Lower lobe of right lung (tissue), 2 donors: Measurements from ENCODE around the gene SCAPER. TPM values are rescaled to one million over a fixed set of nuclear protein-coding genes. Genes with fewer than 3 reads are reported as not detected.
"Not testable (repeated sequence)": the region's sequence is repeated elsewhere in the genome, so short reads cannot be mapped to it uniquely, and the experiment has no call there.

Experiments used
- ATAC-seq, 2 donors: fragments of 200-7000 bp; cut with Tn5 transposase; one replicate each; pipeline ENCODE4 v1.9.1; 2020 to 2022; ENCODE audit warnings: mild to moderate bottlenecking in 2 of 2, moderate library complexity in 2 of 2
- DNase-seq: peaks from one replicate; pipeline ENCODE4 v3.0.0-alpha.2; 2020
- H3K27ac ChIP-seq: fragments of 200-600 bp; one replicate; pipeline ENCODE4 v1.8.0; 2022
- H3K27me3 ChIP-seq: fragments of 200-600 bp; one replicate; pipeline ENCODE4 v1.8.0; 2022; ENCODE audit warnings: low read depth
- H3K36me3 ChIP-seq: fragments of 200-600 bp; one replicate; pipeline ENCODE4 v1.8.0; 2022; ENCODE audit warnings: mild to moderate bottlenecking
- H3K4me1 ChIP-seq: fragments of 200-600 bp; one replicate; pipeline ENCODE4 v1.8.0; 2022
- H3K4me3 ChIP-seq: fragments of 200-600 bp; one replicate; pipeline ENCODE4 v1.8.0; 2022; ENCODE audit warnings: mild to moderate bottlenecking
- H3K9me3 ChIP-seq: fragments of 200-600 bp; one replicate; pipeline ENCODE4 v1.8.0; 2022
- intact Hi-C: fragments of 100-400 bp; cut with DNase I; formaldehyde crosslinking; loops from one replicate; pipeline ENCODE4 v1.11.0; 2022
- total RNA-seq: library from RNA; stranded (reverse); fragmentation: NEBNext Ultra II Directional; extraction: Animal tissue kit (Norgen Biotek cat#: 25700); gene quantifications from one replicate; pipeline ENCODE4 v1.2.1, GENCODE V29; 2021
- TF ChIP-seq, protein P1 (sequence below): fragments of 200-600 bp; IDR thresholded peaks from one replicate; pipeline ENCODE4 v1.8.0; 2022; ENCODE audit warnings: antibody characterized with exemption, mild to moderate bottlenecking
- donor health status: DM: no; HTN: yes; CAD: no; lungs with severe emphysema.

SCAPER gene
- total RNA-seq, 1 donor from 2014 or later: 34.2 TPM

DNA sequence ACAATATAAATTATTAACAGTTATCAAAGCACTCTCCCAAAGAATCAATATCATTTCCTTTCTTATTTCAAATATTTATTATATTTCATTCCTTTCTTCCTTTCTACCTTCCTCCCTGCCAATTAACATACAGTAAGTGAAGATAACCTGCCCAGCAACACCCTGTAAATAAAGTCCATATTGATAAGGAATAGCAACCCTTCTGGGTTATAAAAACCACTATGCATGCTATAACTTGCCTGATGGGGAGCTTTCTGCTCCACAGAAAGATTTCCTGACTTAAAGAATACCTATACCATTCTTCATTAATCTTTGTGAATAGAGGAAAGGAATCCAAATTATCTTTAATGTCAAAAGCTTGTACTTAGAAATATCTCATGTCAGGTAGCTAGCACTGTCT is 402.0 kb downstream of the SCAPER start:
- peaks cover 7% of the 10 kb centered on the region for H3K36me3 ChIP-seq
- ATAC-seq: no peak
- H3K4me1 ChIP-seq: peaks cover 6% of the 10 kb centered on the region
- no peaks in the 10 kb centered on the region for H3K9me3 ChIP-seq
- no peaks in the 10 kb centered on the region for H3K27me3 ChIP-seq
- H3K27ac ChIP-seq: no peak overlapping the region
- no peak overlapping the region for H3K4me3 ChIP-seq
- DNase-seq: no peak
- TF ChIP-seq, protein P1, sequence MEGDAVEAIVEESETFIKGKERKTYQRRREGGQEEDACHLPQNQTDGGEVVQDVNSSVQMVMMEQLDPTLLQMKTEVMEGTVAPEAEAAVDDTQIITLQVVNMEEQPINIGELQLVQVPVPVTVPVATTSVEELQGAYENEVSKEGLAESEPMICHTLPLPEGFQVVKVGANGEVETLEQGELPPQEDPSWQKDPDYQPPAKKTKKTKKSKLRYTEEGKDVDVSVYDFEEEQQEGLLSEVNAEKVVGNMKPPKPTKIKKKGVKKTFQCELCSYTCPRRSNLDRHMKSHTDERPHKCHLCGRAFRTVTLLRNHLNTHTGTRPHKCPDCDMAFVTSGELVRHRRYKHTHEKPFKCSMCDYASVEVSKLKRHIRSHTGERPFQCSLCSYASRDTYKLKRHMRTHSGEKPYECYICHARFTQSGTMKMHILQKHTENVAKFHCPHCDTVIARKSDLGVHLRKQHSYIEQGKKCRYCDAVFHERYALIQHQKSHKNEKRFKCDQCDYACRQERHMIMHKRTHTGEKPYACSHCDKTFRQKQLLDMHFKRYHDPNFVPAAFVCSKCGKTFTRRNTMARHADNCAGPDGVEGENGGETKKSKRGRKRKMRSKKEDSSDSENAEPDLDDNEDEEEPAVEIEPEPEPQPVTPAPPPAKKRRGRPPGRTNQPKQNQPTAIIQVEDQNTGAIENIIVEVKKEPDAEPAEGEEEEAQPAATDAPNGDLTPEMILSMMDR: no peak
- intact Hi-C loops: no loop called here

DNA sequence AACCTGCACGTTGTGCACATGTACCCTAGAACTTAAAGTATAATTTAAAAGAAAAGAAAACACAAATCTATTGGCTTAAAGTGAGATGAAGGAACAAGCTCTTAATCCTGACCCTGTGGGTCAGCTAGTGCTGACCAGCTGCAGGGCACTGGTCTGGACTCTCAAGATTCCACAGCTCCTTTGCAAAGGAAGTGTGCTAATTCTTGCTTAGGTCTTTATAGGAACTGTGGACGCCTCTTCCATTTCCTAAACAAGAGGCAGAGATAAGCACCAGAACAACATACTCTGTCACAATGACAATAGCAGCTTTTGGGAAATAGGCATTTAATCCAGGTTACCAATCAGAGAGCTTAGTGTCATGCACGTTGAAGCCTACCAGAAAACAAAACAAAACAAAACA is 402.5 kb downstream of the SCAPER start:
- Histone ChIP-seq H3K4me3 (no peak overlapping the region), H3K4me1 (peaks cover 6% of the 10 kb centered on the region), H3K36me3 (peaks cover 7% of the 10 kb centered on the region), H3K27ac (no peak overlapping the region), H3K9me3 (no peaks in the 10 kb centered on the region), H3K27me3 (no peaks in the 10 kb centered on the region)
- TF ChIP-seq, protein P1: no peak
- no peak for ATAC-seq
- no peak for DNase-seq
- intact Hi-C loops: no loop called here

DNA sequence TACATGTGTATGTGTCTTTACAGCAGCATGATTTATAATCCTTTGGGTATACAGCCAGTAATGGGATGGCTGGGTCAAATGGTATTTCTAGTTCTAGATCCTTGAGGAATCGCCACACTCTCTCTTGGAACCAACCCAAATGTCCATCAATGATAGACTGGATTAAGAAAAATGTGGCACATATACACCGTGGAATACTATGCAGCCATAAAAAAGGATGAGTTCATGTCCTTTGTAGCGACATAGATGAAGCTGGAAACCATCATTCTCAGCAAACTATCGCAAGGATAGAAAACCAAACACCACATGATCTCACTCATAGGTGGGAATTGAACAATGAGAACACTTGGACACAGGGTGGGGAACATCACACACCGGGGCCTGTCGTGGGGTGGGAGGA is 403.0 kb downstream of the SCAPER start:
- H3K9me3 ChIP-seq, DNase-seq, H3K36me3 ChIP-seq, H3K27ac ChIP-seq, intact Hi-C loops, H3K4me3 ChIP-seq, H3K4me1 ChIP-seq, H3K27me3 ChIP-seq, ATAC-seq: not testable (repeated sequence)

DNA sequence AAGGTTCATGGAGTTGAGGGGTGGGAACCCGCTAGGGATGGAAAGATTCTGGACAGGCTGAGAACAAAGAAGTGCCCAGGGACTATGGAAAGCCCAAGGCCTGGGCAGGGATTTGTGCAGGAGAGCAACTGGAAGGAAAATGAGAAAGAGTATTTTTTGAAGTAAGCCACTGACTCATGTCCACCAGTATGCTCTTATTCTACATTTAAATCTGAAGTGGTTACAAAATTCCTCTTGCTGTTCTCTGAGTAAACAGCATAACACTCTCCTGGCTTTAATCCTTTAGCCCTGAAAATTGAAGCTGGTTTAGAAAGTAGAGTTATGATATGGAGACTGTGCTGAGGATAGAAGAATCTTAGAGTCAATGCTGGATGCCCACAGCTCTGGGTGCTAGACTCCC is 403.4 kb downstream of the SCAPER start:
- DNase-seq (no peak), ATAC-seq (peak in 1 of 2 donors; percentile 73)
- intact Hi-C loops: no loop called here

DNA sequence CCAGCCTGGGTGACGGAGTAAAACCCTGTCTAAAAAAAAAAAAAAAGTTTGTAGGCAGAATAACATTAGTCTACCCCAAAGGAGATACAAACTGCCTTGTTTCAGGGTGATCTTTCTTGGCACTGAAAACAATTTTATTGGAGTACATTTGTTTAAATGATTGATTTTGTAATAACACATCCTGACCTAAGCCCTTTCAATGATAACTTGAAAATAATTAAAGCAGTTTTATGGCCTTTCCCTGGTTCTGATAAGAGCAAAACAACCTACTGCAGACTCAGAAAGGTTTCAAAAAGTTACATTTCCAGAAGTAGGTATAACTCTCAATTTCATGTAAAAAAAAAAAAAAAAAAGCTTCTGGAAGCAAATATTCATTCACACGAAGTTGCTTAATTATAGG is 404.1 kb downstream of the SCAPER start:
- Histone ChIP-seq H3K4me3 (no peak overlapping the region), H3K27ac (no peak overlapping the region), H3K27me3 (no peaks in the 10 kb centered on the region), H3K9me3 (no peaks in the 10 kb centered on the region), H3K36me3 (peaks cover 7% of the 10 kb centered on the region), H3K4me1 (peaks cover 6% of the 10 kb centered on the region)
- intact Hi-C loops: no loop called here
- TF ChIP-seq, protein P1: no peak
- DNase-seq (no peak), ATAC-seq (no peak)

More for the DNA sequence above, 403.4 kb downstream of the SCAPER start:
- TF ChIP-seq, protein P1: no peak
- no peaks in the 10 kb centered on the region for H3K9me3 ChIP-seq
- H3K27ac ChIP-seq: no peak overlapping the region
- H3K4me1 ChIP-seq: peaks cover 6% of the 10 kb centered on the region
- peaks cover 7% of the 10 kb centered on the region for H3K36me3 ChIP-seq
- no peaks in the 10 kb centered on the region for H3K27me3 ChIP-seq
- H3K4me3 ChIP-seq: no peak overlapping the region

DNA sequence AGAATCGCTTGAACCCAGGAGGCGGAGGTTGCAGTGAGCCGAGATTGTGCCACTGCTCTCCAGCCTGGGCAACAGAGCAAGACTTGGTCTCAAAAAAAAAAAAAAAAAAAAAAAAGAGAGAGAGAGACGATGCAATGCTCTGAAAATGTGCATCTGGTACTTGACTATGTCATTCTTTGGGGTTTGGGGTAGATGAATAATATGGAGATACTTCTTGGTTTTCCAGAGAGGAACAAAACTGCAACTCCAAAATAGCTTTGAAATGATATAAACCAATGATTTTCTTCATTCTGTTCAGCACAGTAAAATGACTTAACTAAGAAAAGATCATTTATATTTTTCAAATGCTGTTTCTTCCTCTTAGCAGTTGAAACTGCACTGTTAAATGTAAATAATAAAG is 409.7 kb downstream of the SCAPER start:
- Histone ChIP-seq H3K9me3 (no peaks in the 10 kb centered on the region), H3K4me3 (no peak overlapping the region), H3K27me3 (no peaks in the 10 kb centered on the region), H3K4me1 (no peaks in the 10 kb centered on the region), H3K27ac (no peak overlapping the region), H3K36me3 (no peaks in the 10 kb centered on the region)
- intact Hi-C loops: no loop called here
- TF ChIP-seq, protein P1: no peak
- no peak for ATAC-seq
- no peak for DNase-seq
